KG1 (cell line): ENCODE results near the gene CD63.

Experiments used
- DNase-seq: peaks from one replicate; lab custom pipeline; 2025; lab: John Stamatoyannopoulos, UW

The CD63 gene

DNA sequence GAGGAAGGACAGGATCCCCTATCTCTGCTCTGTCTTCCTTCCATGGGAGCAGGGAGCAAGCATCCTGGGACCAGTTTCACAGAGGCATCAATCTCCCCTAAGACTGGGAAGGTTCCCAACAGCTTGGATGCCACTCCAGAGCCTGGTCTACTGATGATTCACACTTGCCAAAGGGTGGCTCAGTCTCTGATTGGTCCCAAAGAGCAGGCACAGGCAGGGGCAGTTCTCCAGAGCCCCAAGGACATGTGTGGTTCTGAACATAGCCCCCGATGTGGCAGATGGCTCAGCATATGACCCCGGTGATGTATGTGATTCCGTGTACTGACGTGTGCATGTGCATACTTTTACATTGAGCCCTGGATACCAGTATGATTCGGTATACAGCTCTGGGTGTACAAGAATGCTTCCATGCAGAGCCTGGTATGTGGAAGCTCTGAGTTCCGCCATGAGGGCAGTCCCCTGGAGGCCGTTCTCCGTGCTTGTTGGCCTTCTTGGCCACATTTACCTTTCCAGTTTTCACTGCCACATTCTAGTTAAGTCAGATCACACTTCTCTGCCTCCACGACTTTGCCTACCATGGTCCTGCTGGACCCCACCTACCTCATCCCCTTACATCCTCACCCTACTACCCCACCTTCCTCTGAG, 42.3 kb downstream of the CD63 start:
- DNase-seq = no peak

GRCh38 chr12:55685671-55686070, 43.1 kb downstream of the CD63 start:
- no peak for DNase-seq

GRCh38 chr12:55684761-55685370, 43.9 kb downstream of the CD63 start:
- no peak for DNase-seq

DNA sequence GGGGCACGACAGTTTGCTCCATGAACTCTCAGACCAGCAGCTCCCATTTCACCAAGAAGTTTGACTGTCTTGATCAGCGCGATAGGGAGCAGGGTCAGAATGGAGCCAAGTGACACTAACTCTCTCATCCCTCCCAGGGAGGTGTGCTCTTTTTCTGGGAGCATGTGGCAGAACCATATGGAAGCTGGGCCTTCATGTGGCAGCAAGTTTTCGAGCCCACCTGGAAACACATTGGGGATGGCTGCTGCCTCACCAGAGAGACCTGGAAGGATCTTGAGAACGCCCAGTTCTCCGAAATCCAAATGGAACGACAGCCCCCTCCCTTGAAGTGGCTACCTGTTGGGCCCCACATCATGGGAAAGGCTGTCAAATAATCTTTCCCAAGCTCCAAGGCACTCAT, 45.1 kb downstream of the CD63 start:
- DNase-seq = no peak

DNA sequence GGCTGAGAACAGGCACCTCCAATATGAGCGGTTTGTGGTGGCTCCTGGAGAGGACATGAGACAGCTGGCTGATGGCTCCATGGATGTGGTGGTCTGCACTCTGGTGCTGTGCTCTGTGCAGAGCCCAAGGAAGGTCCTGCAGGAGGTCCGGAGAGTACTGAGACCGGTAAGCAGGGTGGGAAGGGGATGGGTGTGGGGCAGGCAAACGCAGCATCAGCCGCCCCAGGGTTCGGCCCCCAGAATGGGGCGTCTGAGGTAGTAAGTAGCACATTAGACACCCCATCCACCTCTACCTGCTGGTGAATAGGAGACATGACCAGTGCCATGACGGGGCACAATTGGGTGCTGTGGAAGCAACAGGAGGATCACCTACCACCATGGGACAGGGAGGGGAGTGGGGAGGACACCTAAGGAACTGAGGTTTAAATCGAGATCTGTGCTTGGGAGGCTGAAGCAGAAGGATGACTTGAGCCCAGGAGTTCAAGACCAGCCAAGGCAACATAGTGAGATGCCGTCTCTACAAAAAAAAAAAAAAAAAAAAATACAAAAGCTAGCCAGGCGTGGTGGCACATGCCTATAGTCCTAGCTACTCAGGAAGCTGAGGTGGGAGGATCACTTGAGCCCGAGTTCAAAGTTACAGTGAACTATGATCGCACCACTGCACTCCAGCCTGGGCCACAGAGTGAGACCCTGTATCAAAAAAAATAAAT, 46.6 kb downstream of the CD63 start:
- no peak for DNase-seq

GRCh38 chr12:55681142-55682077, 47.4 kb downstream of the CD63 start:
- no peak for DNase-seq

- no peak for DNase-seq
Observed at GRCh38 chr12:55679691-55680090, 49.1 kb downstream of the CD63 start.

DNA sequence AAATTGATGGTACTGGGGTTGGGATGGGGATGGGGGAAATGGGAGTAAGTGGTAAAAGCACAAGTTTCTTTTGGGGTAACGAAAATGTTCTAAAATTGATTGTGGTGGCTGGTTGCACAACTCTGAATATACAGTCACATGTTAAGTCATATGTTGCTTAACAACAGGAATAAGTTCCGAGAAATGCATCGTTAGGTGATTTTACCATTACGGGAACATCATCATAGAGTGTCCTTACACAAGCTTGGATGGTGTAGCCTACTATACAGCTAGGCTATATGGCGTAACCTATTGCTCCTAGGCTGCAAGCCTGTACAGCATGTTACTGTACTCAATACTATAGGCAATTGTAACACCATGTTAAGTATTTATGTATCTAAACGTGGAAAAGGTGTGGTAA, 52.1 kb downstream of the CD63 start:
- no peak for DNase-seq

DNA sequence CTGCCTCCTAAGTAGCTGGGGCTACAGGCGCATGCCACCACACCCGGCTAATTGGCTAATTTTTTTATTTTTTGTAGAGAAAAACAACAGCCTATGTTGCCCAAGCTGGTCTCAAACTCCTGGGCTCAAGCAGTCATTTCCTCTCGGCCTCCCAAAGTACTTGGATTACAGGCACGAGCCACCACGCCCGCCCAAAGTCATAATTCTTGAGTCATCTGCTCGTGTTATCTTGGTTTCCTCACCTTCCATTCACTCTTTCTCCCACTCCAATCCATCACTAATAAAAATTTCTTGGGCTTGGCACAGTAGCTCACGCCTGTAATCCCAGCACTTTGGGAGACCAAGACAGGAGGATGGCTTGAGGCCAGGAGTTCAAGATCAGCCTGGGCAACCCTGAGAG, 53.1 kb downstream of the CD63 start:
- DNase-seq = no peak
